ES-I3 (cell line): Measurements from ENCODE around the gene POTED.
"Not testable (repeated sequence)": the region's sequence is repeated elsewhere in the genome, so short reads cannot be mapped to it uniquely, and the experiment has no call there.

Source experiments
- H3K36me3 ChIP-seq: 2 replicates; pipeline ENCODE4 v1.6.1; 2013; ENCODE audit warnings: mild to moderate bottlenecking, low read length, control low read depth, moderate library complexity; ENCODE audit not compliant: insufficient read depth
- H3K4me1 ChIP-seq: 2 replicates; pipeline ENCODE4 v1.6.1; 2013; ENCODE audit warnings: mild to moderate bottlenecking, control low read depth, low read length; ENCODE audit not compliant: insufficient read depth
- H3K9ac ChIP-seq: 2 replicates; pipeline ENCODE4 v1.6.1; 2013; ENCODE audit warnings: low read depth, mild to moderate bottlenecking, low read length, moderate library complexity
- H3K9me3 ChIP-seq: 2 replicates; pipeline ENCODE4 v1.6.1; 2013; ENCODE audit warnings: mild to moderate bottlenecking, low read length, moderate library complexity; ENCODE audit not compliant: control insufficient read depth, insufficient read depth

Gene POTED

DNA sequence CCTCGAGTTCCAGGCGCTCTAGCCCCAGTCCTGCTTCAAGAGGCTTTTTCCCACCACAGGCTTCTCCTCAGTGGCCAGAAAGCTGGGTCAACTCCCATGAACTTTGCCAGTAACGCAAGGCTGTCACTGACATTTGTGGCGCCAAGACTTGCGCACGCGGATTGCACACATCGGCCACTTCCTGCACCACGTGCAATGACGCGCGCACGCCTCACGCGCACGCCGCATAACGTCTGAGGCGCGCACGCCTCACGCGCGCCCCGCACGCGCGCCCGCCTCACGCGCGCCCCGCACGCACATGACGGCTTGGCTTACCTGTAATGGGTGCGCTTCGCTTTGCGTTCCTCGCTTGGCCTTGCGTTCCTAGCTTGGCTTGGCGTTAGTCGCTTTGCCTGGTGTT is at the start of gene POTED:
TSS of gene POTED (plus strand) at position 301 of the 400 bp plus-strand sequence. CDS start 452 bp downstream, outside the sequence.
- not testable (repeated sequence) for H3K9ac ChIP-seq, H3K9me3 ChIP-seq

DNA sequence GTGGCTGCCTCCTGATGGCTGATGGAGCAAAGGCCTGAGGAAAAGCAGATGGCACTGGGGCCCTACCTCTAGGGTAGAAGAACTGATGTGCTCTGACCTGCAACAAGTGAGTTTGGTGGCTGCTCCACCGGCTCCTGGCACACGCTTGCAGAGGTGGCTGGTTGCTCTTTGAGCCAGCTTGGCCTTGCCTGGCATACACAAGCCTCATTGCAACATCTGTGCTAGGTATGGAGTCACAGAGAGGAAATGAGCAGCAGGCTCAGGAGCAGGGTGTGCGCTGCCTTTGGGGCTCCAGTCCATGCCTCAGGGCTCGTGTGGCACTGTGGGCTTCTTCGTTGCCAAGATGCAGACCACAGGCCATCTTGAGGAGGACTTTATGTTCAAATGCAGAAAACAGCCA is 40.5 kb downstream of the POTED start:
- not testable (repeated sequence) for H3K9ac ChIP-seq, H3K4me1 ChIP-seq, H3K9me3 ChIP-seq, H3K36me3 ChIP-seq

More for the DNA sequence above, at the start of gene POTED:
- not testable (repeated sequence) for H3K36me3 ChIP-seq, H3K4me1 ChIP-seq

- not testable (repeated sequence) for H3K4me1 ChIP-seq, H3K9me3 ChIP-seq, H3K9ac ChIP-seq, H3K36me3 ChIP-seq
Observed at GRCh38 chr21:13651746-13652145, 42.2 kb downstream of the POTED start.
